ENCODE measurements around the gene OR2A5. TPM values are rescaled to one million over a fixed set of nuclear protein-coding genes. Genes with fewer than 3 reads are reported as not detected.
"Not testable (repeated sequence)": the region's sequence is repeated elsewhere in the genome, so short reads cannot be mapped to it uniquely, and the experiment has no call there.

OR2A5 gene
- total and polyA plus RNA-seq, 10 donors: not detected

GRCh38 chr7:144038887-144039286 is 9.9 kb upstream of the OR2A5 start:
- H3K4me1 ChIP-seq: no peaks in the 10 kb centered on the region
- H3K27me3 ChIP-seq (replicated peaks in 1 of 7): no peaks in the 10 kb centered on the region
- no peak overlapping the region for H3K4me3 ChIP-seq
- TF ChIP-seq POLR2A (IDR thresholded peaks at IDR 0.05) (no peak), POLR2AphosphoS5 (IDR thresholded peaks at IDR 0.05) (no peak)
- intact Hi-C loops (cut with DNase I; ENCODE audit: low total_unique reads): no loop called here
- H3K9me3 ChIP-seq: no peaks in the 10 kb centered on the region
- no peak overlapping the region for H3K27ac ChIP-seq
- no peak for DNase-seq
- no peaks in the 10 kb centered on the region for H3K36me3 ChIP-seq
- WGBS, 5 donors: 53 to 76% (median 66%) methylated on average over 4 of the region's 4 CpGs

GRCh38 chr7:144049491-144049890 is 743 bp downstream of the OR2A5 start:
- WGBS, 5 donors: 55 to 89% (median 58%) methylated on average over 2 of the region's 2 CpGs
- H3K9me3 ChIP-seq: no peaks in the 10 kb centered on the region
- TF ChIP-seq CTCF (IDR thresholded peaks at IDR 0.05 in 8 of 11, conservative IDR thresholded peaks at IDR 0.05 in 3 of 11) (no peak), POLR2A (IDR thresholded peaks at IDR 0.05) (no peak), POLR2AphosphoS5 (IDR thresholded peaks at IDR 0.05) (no peak)
- DNase-seq: no peak
- no peak overlapping the region for H3K4me3 ChIP-seq
- no peaks in the 10 kb centered on the region for H3K27me3 ChIP-seq (replicated peaks in 1 of 7)
- intact Hi-C loops (cut with DNase I; ENCODE audit: low total_unique reads): no loop called here
- no peak overlapping the region for H3K27ac ChIP-seq
- H3K36me3 ChIP-seq: no peaks in the 10 kb centered on the region
- H3K4me1 ChIP-seq: no peaks in the 10 kb centered on the region

- H3K27ac ChIP-seq: no peak overlapping the region
- no peaks in the 10 kb centered on the region for H3K4me1 ChIP-seq
- H3K9me3 ChIP-seq: no peaks in the 10 kb centered on the region
- no peaks in the 10 kb centered on the region for H3K36me3 ChIP-seq
- intact Hi-C loops (cut with DNase I; ENCODE audit: low total_unique reads): no loop called here
- no peak overlapping the region for H3K4me3 ChIP-seq
- no peaks in the 10 kb centered on the region for H3K27me3 ChIP-seq (replicated peaks in 1 of 7)
- WGBS, 5 donors: 77 to 96% (median 82%) methylated on average over 3 of the region's 3 CpGs
- DNase-seq: no peak
- TF ChIP-seq POLR2A (IDR thresholded peaks at IDR 0.05) (no peak), CTCF (IDR thresholded peaks at IDR 0.05 in 8 of 11, conservative IDR thresholded peaks at IDR 0.05 in 3 of 11) (no peak), POLR2AphosphoS5 (IDR thresholded peaks at IDR 0.05) (no peak)
Measured at GRCh38 chr7:144050093-144050492, 1.3 kb downstream of the OR2A5 start.

GRCh38 chr7:144050884-144051283 is 2.1 kb downstream of the OR2A5 start:
- H3K27ac ChIP-seq; DNase-seq; H3K4me1 ChIP-seq; H3K9me3 ChIP-seq; H3K36me3 ChIP-seq; intact Hi-C loops (cut with DNase I; ENCODE audit: low total_unique reads); H3K27me3 ChIP-seq (replicated peaks in 1 of 7); H3K4me3 ChIP-seq: not testable (repeated sequence)
- WGBS, 5 donors: 86 to 91% (median 88%) methylated on average over 8 of the region's 8 CpGs

GRCh38 chr7:144057954-144058353 is 9.2 kb downstream of the OR2A5 start:
- intact Hi-C loops (cut with DNase I; ENCODE audit: low total_unique reads): no loop called here
- no peak for DNase-seq
- 84 to 95% (median 89%) methylated on average over 3 of the region's 3 CpGs for WGBS, 5 donors
- no peak for TF ChIP-seq POLR2A (IDR thresholded peaks at IDR 0.05)
- TF ChIP-seq CTCF (IDR thresholded peaks at IDR 0.05 in 8 of 11, conservative IDR thresholded peaks at IDR 0.05 in 3 of 11): no peak
- TF ChIP-seq POLR2AphosphoS5 (IDR thresholded peaks at IDR 0.05): no peak
- Histone ChIP-seq H3K27me3 (replicated peaks in 1 of 7) (no peaks in the 10 kb centered on the region), H3K4me1 (no peaks in the 10 kb centered on the region), H3K27ac (no peak overlapping the region), H3K4me3 (no peak overlapping the region), H3K9me3 (peaks cover 0 to 19% (median 11%) of the 10 kb centered on the region in 8 donors), H3K36me3 (no peaks in the 10 kb centered on the region)
